Measurements from ENCODE around the gene ZFYVE21. TPM values are rescaled to one million over a fixed set of nuclear protein-coding genes. Genes with fewer than 3 reads are reported as not detected.
A peak's percentile ranks its signal among the peaks of the same experiment; 100 is the strongest.

Gene ZFYVE21
- 23.6 and 30.1 TPM in 2 replicates for total RNA-seq (2014; rRNA removed; shearing (Covaris generic); ENCODE audit: low replicate concordance)

- peak; percentile 95 for DNase-seq
- Histone ChIP-seq H3K36me3 (no peaks in the 10 kb centered on the region), H3K9me3 (no peaks in the 10 kb centered on the region), H3K27me3 (no peaks in the 10 kb centered on the region), H3K4me3 (peak within 1 kb of the TSS; percentile 64)
These were observed at the start of gene ZFYVE21, which contains the start of gene XRCC3 for GRCh38 chr14:103715052-103716000. Gene ZFYVE21, plus strand, starts transcription at chr14:103715810. Its CDS starts 32 bp downstream, at chr14:103715842. Gene XRCC3, minus strand, starts transcription at chr14:103715451. Its CDS starts 4,364 bp downstream, at chr14:103711087.

- no peaks in the 10 kb centered on the region for H3K27me3 ChIP-seq
- peaks cover 24% of the 10 kb centered on the region for H3K36me3 ChIP-seq
- no peak for DNase-seq
- no peak overlapping the region for H3K4me3 ChIP-seq
- H3K9me3 ChIP-seq: no peaks in the 10 kb centered on the region
These were observed 47.9 kb upstream of the ZFYVE21 start for GRCh38 chr14:103667671-103668070.

GRCh38 chr14:103668117-103668516 is 47.5 kb upstream of the ZFYVE21 start:
- H3K4me3 ChIP-seq: no peak overlapping the region
- no peaks in the 10 kb centered on the region for H3K9me3 ChIP-seq
- no peak for DNase-seq
- H3K36me3 ChIP-seq: peaks cover 24% of the 10 kb centered on the region
- H3K27me3 ChIP-seq: no peaks in the 10 kb centered on the region

GRCh38 chr14:103669370-103669769 is 46.2 kb upstream of the ZFYVE21 start:
- peaks cover 22% of the 10 kb centered on the region for H3K36me3 ChIP-seq
- no peak overlapping the region for H3K4me3 ChIP-seq
- no peaks in the 10 kb centered on the region for H3K27me3 ChIP-seq
- DNase-seq: no peak
- no peaks in the 10 kb centered on the region for H3K9me3 ChIP-seq

- Histone ChIP-seq H3K27me3 (no peaks in the 10 kb centered on the region), H3K36me3 (peaks cover 34% of the 10 kb centered on the region)
These were observed 43.7 kb upstream of the ZFYVE21 start for GRCh38 chr14:103671911-103672310.

GRCh38 chr14:103675957-103676356 is 39.7 kb upstream of the ZFYVE21 start:
- H3K36me3 ChIP-seq: peaks cover 40% of the 10 kb centered on the region
- H3K27me3 ChIP-seq: no peaks in the 10 kb centered on the region
- no peak overlapping the region for H3K4me3 ChIP-seq
- no peak for DNase-seq
- no peaks in the 10 kb centered on the region for H3K9me3 ChIP-seq

More at GRCh38 chr14:103671911-103672310, 43.7 kb upstream of the ZFYVE21 start:
- no peaks in the 10 kb centered on the region for H3K9me3 ChIP-seq
- no peak for DNase-seq
- H3K4me3 ChIP-seq: no peak overlapping the region

- Histone ChIP-seq H3K27me3 (no peaks in the 10 kb centered on the region), H3K36me3 (peaks cover 41% of the 10 kb centered on the region), H3K9me3 (no peaks in the 10 kb centered on the region), H3K4me3 (no peak overlapping the region)
- DNase-seq: no peak
These were observed 38.5 kb upstream of the ZFYVE21 start for GRCh38 chr14:103676881-103677675.

- H3K36me3 ChIP-seq: peaks cover 32% of the 10 kb centered on the region
- H3K9me3 ChIP-seq: no peaks in the 10 kb centered on the region
- no peak for DNase-seq
- no peaks in the 10 kb centered on the region for H3K27me3 ChIP-seq
- no peak overlapping the region for H3K4me3 ChIP-seq
These were observed 36.3 kb upstream of the ZFYVE21 start for GRCh38 chr14:103679351-103679750.

- Histone ChIP-seq H3K9me3 (no peaks in the 10 kb centered on the region), H3K27me3 (no peaks in the 10 kb centered on the region), H3K36me3 (peaks cover 31% of the 10 kb centered on the region), H3K4me3 (no peak overlapping the region)
- no peak for DNase-seq
These were observed 34.9 kb upstream of the ZFYVE21 start for GRCh38 chr14:103680491-103681231.

- peaks cover 25% of the 10 kb centered on the region for H3K36me3 ChIP-seq
These were observed 32.5 kb upstream of the ZFYVE21 start for GRCh38 chr14:103683139-103683538.

GRCh38 chr14:103684471-103684870 is 31.1 kb upstream of the ZFYVE21 start:
- peaks cover 31% of the 10 kb centered on the region for H3K36me3 ChIP-seq
- H3K27me3 ChIP-seq: no peaks in the 10 kb centered on the region
- DNase-seq: no peak
- H3K4me3 ChIP-seq: no peak overlapping the region
- no peaks in the 10 kb centered on the region for H3K9me3 ChIP-seq

More at GRCh38 chr14:103683139-103683538, 32.5 kb upstream of the ZFYVE21 start:
- no peak for DNase-seq
- Histone ChIP-seq H3K4me3 (no peak overlapping the region), H3K9me3 (no peaks in the 10 kb centered on the region), H3K27me3 (no peaks in the 10 kb centered on the region)

- H3K9me3 ChIP-seq: no peaks in the 10 kb centered on the region
- H3K4me3 ChIP-seq: no peak overlapping the region
- no peaks in the 10 kb centered on the region for H3K27me3 ChIP-seq
- H3K36me3 ChIP-seq: peaks cover 28% of the 10 kb centered on the region
- DNase-seq: no peak
These were observed 30.7 kb upstream of the ZFYVE21 start for GRCh38 chr14:103684871-103685270.

GRCh38 chr14:103685276-103686211 is 30.1 kb upstream of the ZFYVE21 start:
- no peak for DNase-seq
- peaks cover 23% of the 10 kb centered on the region for H3K36me3 ChIP-seq
- H3K4me3 ChIP-seq: no peak overlapping the region
- H3K9me3 ChIP-seq: no peaks in the 10 kb centered on the region
- no peaks in the 10 kb centered on the region for H3K27me3 ChIP-seq

GRCh38 chr14:103686831-103687485 is 28.7 kb upstream of the ZFYVE21 start:
- Histone ChIP-seq H3K36me3 (peaks cover 18% of the 10 kb centered on the region), H3K27me3 (no peaks in the 10 kb centered on the region), H3K4me3 (no peak overlapping the region), H3K9me3 (no peaks in the 10 kb centered on the region)
- no peak for DNase-seq

GRCh38 chr14:103687712-103688111 is 27.9 kb upstream of the ZFYVE21 start:
- Histone ChIP-seq H3K9me3 (no peaks in the 10 kb centered on the region), H3K36me3 (peaks cover 20% of the 10 kb centered on the region), H3K27me3 (no peaks in the 10 kb centered on the region), H3K4me3 (no peak overlapping the region)
- no peak for DNase-seq

All from MG63 (cell line).